ENCODE measurements around the gene PDZD2. TPM values are rescaled to one million over a fixed set of nuclear protein-coding genes. Genes with fewer than 3 reads are reported as not detected.

PDZD2 gene
- total and polyA plus RNA-seq, 2 experiments from 2014 or later, result 8.3 to 16.9 TPM

GRCh38 chr5:31720004-31720403 lies 81.1 kb downstream of the PDZD2 start (continued):
- no peak for TF ChIP-seq ZNF462 (CRISPR knock-in tag; IDR thresholded peaks at IDR 0.05)
- TF ChIP-seq ETS1 (IDR thresholded peaks at IDR 0.05), result no peak
- no peak for TF ChIP-seq REST (IDR thresholded peaks at IDR 0.05; ENCODE audit: unreplicated experiment)
- TF ChIP-seq POLR2AphosphoS5 (IDR thresholded peaks at IDR 0.05; ENCODE audit: low read depth), result no peak
- no peak for TF ChIP-seq CREB1 (CRISPR knock-in tag; IDR thresholded peaks at IDR 0.05; ENCODE audit: low read depth)
- TF ChIP-seq ZNF331 (CRISPR knock-in tag; IDR thresholded peaks at IDR 0.05; ENCODE audit: low read depth), result no peak
- no peak for TF ChIP-seq STAT1 (IDR thresholded peaks at IDR 0.05; ENCODE audit: unreplicated experiment)
- TF ChIP-seq EZH2 (IDR thresholded peaks at IDR 0.05; ENCODE audit: low read depth, unreplicated experiment), result no peak
- TF ChIP-seq EZH2phosphoT487 (IDR thresholded peaks at IDR 0.05; ENCODE audit: unreplicated experiment), result no peak

All from GM23338 (cell line).